ENCODE results near the gene C1orf159. TPM values are rescaled to one million over a fixed set of nuclear protein-coding genes. Genes with fewer than 3 reads are reported as not detected.

The C1orf159 gene
- total RNA-seq, 1 donor from 2014 or later, result 11.8 TPM

DNA sequence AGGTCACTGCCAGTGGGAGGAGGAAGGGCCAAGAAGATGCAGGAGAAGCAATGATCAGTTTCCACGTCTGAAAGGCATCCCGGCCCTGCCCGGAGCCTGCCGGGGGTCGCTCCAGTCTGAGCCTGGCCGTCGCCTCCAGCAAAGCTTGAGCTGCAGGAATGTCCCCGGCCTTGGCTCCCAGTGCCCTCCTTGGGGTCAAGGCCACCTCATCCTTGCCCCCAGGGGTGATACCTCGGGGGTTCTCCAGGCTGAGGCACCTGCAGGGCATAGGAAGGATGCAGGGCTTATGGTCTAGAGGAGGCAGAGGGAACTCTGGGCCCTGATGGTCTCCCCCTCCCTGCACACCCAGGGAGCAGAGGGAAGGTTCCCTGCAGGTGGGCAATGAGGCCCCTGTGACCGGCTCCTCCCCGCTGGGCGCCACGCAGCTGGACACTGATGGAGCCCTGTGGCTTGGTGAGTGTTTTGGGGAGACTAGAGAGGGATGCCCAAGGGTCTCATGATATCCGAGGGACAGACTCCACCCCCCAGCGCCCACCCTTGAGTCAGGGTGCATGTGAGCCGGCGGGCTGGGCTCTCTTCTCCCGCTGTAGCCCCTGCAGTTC lies 61.7 kb downstream of the C1orf159 start:
- intact Hi-C loops (cut with DNase I), result no loop called here

DNA sequence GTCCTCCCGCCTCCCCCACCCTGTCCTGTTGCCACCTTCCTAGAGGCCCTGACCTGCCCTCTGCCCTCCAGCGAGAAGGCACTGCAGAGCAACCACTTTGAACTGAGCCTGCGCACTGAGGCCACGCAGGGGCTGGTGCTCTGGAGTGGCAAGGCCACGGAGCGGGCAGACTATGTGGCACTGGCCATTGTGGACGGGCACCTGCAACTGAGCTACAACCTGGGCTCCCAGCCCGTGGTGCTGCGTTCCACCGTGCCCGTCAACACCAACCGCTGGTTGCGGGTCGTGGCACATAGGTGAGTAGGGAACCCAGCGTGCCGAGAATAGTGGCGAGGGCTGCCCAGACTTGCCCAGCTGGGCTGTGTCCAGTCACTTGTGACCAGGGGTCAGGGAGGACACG lies 62.2 kb downstream of the C1orf159 start:
- Histone ChIP-seq H3K9me3 (no peaks in the 10 kb centered on the region), H3K4me1 (peaks cover 3% of the 10 kb centered on the region), H3K36me3 (peaks cover 0 to 7% of the 10 kb centered on the region in 2 donors), H3K4me3 (no peak overlapping the region), H3K27ac (no peak overlapping the region), H3K27me3 (no peaks in the 10 kb centered on the region)
- TF ChIP-seq POLR2A (IDR thresholded peaks at IDR 0.05), result no peak
- no peak for TF ChIP-seq POLR2AphosphoS5 (IDR thresholded peaks at IDR 0.05; ENCODE audit: insufficient read depth in 1 of 2, low read depth in 1 of 2)
- TF ChIP-seq, protein P1, sequence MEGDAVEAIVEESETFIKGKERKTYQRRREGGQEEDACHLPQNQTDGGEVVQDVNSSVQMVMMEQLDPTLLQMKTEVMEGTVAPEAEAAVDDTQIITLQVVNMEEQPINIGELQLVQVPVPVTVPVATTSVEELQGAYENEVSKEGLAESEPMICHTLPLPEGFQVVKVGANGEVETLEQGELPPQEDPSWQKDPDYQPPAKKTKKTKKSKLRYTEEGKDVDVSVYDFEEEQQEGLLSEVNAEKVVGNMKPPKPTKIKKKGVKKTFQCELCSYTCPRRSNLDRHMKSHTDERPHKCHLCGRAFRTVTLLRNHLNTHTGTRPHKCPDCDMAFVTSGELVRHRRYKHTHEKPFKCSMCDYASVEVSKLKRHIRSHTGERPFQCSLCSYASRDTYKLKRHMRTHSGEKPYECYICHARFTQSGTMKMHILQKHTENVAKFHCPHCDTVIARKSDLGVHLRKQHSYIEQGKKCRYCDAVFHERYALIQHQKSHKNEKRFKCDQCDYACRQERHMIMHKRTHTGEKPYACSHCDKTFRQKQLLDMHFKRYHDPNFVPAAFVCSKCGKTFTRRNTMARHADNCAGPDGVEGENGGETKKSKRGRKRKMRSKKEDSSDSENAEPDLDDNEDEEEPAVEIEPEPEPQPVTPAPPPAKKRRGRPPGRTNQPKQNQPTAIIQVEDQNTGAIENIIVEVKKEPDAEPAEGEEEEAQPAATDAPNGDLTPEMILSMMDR (IDR thresholded peaks at IDR 0.05), result no peak
- DNase-seq (ENCODE audit: extremely low spot score in 2 of 2), result no peak
- intact Hi-C loops (cut with DNase I), result no loop called here

More for the DNA sequence above, 61.7 kb downstream of the C1orf159 start:
- H3K9me3 ChIP-seq, result no peaks in the 10 kb centered on the region
- no peak overlapping the region for H3K4me3 ChIP-seq
- no peak for DNase-seq (ENCODE audit: extremely low spot score in 2 of 2)
- no peaks in the 10 kb centered on the region for H3K27me3 ChIP-seq
- no peak for TF ChIP-seq POLR2A (IDR thresholded peaks at IDR 0.05)
- TF ChIP-seq, protein P1 (IDR thresholded peaks at IDR 0.05), result no peak
- no peak for TF ChIP-seq POLR2AphosphoS5 (IDR thresholded peaks at IDR 0.05; ENCODE audit: insufficient read depth in 1 of 2, low read depth in 1 of 2)
- peaks cover 0 to 7% of the 10 kb centered on the region in 2 donors for H3K36me3 ChIP-seq
- H3K4me1 ChIP-seq, result peaks cover 9% of the 10 kb centered on the region
- H3K27ac ChIP-seq, result no peak overlapping the region

DNA sequence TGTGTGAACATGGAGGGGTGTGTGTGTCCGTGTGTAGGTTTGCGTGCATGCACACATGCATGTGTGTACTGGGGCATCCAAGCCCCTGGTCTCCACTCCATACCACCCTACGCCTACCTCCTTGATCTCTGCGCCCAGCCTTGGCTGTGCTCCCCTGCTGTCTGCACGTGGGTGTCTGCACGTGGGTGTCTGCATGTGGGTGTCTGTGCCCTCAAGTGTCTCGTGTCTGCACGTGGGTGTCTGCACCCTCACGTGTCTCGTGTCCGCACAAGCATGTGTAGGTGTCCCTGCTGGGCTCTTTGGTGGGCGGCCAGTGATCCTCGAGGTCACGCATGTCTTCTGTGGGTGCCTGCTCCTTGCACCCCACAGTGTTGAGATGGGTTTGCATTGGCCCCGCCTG lies 62.9 kb downstream of the C1orf159 start:
- Histone ChIP-seq H3K4me3 (no peak overlapping the region), H3K27ac (no peak overlapping the region), H3K9me3 (no peaks in the 10 kb centered on the region), H3K36me3 (peaks cover 0 to 8% of the 10 kb centered on the region in 2 donors), H3K4me1 (no peaks in the 10 kb centered on the region), H3K27me3 (no peaks in the 10 kb centered on the region)
- TF ChIP-seq POLR2AphosphoS5 (IDR thresholded peaks at IDR 0.05; ENCODE audit: insufficient read depth in 1 of 2, low read depth in 1 of 2), result no peak
- TF ChIP-seq POLR2A (IDR thresholded peaks at IDR 0.05), result no peak
- no peak for DNase-seq (ENCODE audit: extremely low spot score in 2 of 2)
- intact Hi-C loops (cut with DNase I), result no loop called here

DNA sequence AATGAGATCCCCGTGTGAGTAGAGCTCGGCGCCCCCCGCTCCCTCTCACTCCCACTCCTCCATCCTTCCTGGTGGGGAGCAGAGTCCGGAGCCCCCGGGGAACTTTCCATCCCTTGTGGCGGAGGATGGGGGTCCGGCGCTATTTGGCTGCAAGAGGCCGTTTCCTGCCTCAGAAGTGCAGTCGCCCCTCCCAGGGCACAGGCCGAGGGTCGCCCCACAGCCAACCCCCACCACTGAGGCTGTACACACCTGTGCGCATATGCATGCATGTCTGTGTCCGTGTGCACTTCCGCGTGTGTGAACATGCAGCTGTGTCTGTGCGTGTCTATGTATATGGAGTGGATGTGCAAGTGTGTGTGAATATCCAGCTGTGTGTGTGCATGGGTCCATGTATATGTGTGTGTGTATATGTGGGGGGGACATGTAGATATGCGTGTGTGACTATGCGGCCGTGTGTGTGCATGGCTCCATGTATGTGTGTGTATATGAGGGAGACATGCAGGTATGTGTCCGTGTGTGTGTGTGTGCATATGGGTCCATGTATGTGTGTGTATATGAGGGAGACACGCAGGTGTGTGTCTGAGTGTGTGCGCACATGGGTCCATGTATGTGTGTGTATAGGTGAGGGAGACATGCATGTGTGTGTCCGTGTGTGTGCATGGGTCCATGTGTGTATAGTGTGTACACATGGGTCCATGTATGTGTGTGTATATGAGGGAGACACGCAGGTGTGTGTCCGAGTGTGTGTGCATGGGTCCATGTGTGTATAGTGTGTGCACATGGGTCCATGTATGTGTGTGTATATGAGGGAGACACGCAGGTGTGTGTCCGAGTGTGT lies 63.7 kb downstream of the C1orf159 start:
- intact Hi-C loops (cut with DNase I), result no loop called here
- TF ChIP-seq, protein P1 (IDR thresholded peaks at IDR 0.05), result no peak

DNA sequence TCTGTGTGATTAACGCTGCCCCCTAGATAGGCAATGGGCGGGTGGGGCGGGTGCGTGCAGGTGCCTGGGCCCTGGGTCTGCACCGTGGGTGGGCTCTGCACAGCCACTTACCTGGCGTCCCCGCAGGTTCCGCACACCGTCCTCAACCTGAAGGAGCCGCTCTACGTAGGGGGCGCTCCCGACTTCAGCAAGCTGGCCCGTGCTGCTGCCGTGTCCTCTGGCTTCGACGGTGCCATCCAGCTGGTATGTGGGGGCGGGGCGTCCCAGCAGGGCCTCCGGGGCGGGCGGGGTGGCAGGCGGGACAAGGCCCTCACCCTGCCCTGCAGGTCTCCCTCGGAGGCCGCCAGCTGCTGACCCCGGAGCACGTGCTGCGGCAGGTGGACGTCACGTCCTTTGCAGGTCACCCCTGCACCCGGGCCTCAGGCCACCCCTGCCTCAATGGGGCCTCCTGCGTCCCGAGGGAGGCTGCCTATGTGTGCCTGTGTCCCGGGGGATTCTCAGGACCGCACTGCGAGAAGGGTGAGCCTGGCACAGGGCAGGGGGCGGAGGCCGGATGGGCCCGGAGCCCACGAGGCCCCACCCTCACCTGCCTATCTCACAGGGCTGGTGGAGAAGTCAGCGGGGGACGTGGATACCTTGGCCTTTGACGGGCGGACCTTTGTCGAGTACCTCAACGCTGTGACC lies 64.6 kb downstream of the C1orf159 start:
- Histone ChIP-seq H3K4me1 (no peaks in the 10 kb centered on the region), H3K36me3 (peaks cover 0 to 10% of the 10 kb centered on the region in 2 donors), H3K27ac (no peak overlapping the region), H3K4me3 (no peak overlapping the region), H3K9me3 (no peaks in the 10 kb centered on the region), H3K27me3 (no peaks in the 10 kb centered on the region)
- no peak for TF ChIP-seq POLR2A (IDR thresholded peaks at IDR 0.05)
- no peak for DNase-seq (ENCODE audit: extremely low spot score in 2 of 2)
- intact Hi-C loops (cut with DNase I), result no loop called here

More for the DNA sequence above, 63.7 kb downstream of the C1orf159 start:
- no peak for DNase-seq (ENCODE audit: extremely low spot score in 2 of 2)
- no peaks in the 10 kb centered on the region for H3K4me1 ChIP-seq
- H3K4me3 ChIP-seq, result no peak overlapping the region
- H3K9me3 ChIP-seq, result no peaks in the 10 kb centered on the region
- H3K27me3 ChIP-seq, result no peaks in the 10 kb centered on the region
- no peak overlapping the region for H3K27ac ChIP-seq
- H3K36me3 ChIP-seq, result peaks cover 0 to 10% of the 10 kb centered on the region in 2 donors
